ENCODE measurements around the gene AP4B1. TPM values are rescaled to one million over a fixed set of nuclear protein-coding genes. Genes with fewer than 3 reads are reported as not detected.

AP4B1 gene
- total and polyA plus RNA-seq, 2 experiments from 2014 or later: 11.8 to 12.9 TPM

GRCh38 chr1:113893267-113893666 is 11.3 kb downstream of the AP4B1 start:
- no peak overlapping the region for H3K4me3 ChIP-seq
- H3K9ac ChIP-seq: no peak overlapping the region
- H4K20me1 ChIP-seq (ENCODE audit: insufficient read depth): no peaks in the 10 kb centered on the region
- H3K4me1 ChIP-seq (ENCODE audit: insufficient read depth): no peaks in the 10 kb centered on the region
- peaks cover 16% of the 10 kb centered on the region; the same call in 1 of the 2 replicates for H3K36me3 ChIP-seq (ENCODE audit: low read depth)
- H3K79me2 ChIP-seq (ENCODE audit: insufficient read depth): no peaks in the 10 kb centered on the region
- H3F3A ChIP-seq (ENCODE audit: insufficient read depth): peaks cover 10% of the 10 kb centered on the region; the same call in 1 of the 2 replicates
- no peak for DNase-seq
- H2AFZ ChIP-seq: no peak overlapping the region
- H3K4me2 ChIP-seq (ENCODE audit: unreplicated experiment): no peak overlapping the region
- H3K27me3 ChIP-seq (replicated peaks; ENCODE audit: insufficient read depth): no peaks in the 10 kb centered on the region
- H3K27ac ChIP-seq: no peak overlapping the region
- in situ Hi-C loops (cut with MboI): no loop called here
- TF ChIP-seq EZH2 (IDR thresholded peaks at IDR 0.05; ENCODE audit: insufficient read depth, poor library complexity, severe bottlenecking): no peak
- TF ChIP-seq EZH2phosphoT487 (IDR thresholded peaks at IDR 0.05; ENCODE audit: insufficient read depth, low read depth): no peak
- WGBS, 2 experiments (ENCODE audit: low coverage in 1 of 2, low lambda C conversion rate in 2 of 2, missing lambda C conversion rate in 2 of 2): 96 to 100% methylated on average over 3 of the region's 3 CpGs
- no peaks in the 10 kb centered on the region for H3K9me2 ChIP-seq (ENCODE audit: insufficient read depth)
- no peaks in the 10 kb centered on the region for H3K9me3 ChIP-seq (ENCODE audit: low read depth)

- no peak for DNase-seq
- Histone ChIP-seq H4K20me1 (ENCODE audit: insufficient read depth) (no peaks in the 10 kb centered on the region), H3K9ac (no peak overlapping the region), H3K36me3 (ENCODE audit: low read depth) (0 out of 2 replicates have a peak, but pooled peaks cover 1% of the 10 kb centered on the region), H3F3A (ENCODE audit: insufficient read depth) (peaks cover 10% of the 10 kb centered on the region; the same call in 1 of the 2 replicates), H3K9me3 (ENCODE audit: low read depth) (no peaks in the 10 kb centered on the region), H3K79me2 (ENCODE audit: insufficient read depth) (no peaks in the 10 kb centered on the region), H3K27me3 (replicated peaks; ENCODE audit: insufficient read depth) (no peaks in the 10 kb centered on the region), H3K4me1 (ENCODE audit: insufficient read depth) (no peaks in the 10 kb centered on the region), H3K4me2 (ENCODE audit: unreplicated experiment) (no peak overlapping the region), H3K27ac (no peak overlapping the region), H3K9me2 (ENCODE audit: insufficient read depth) (no peaks in the 10 kb centered on the region), H2AFZ (no peak overlapping the region), H3K4me3 (no peak overlapping the region)
- TF ChIP-seq EZH2phosphoT487 (IDR thresholded peaks at IDR 0.05; ENCODE audit: insufficient read depth, low read depth) (no peak), EZH2 (IDR thresholded peaks at IDR 0.05; ENCODE audit: insufficient read depth, poor library complexity, severe bottlenecking) (no peak)
- in situ Hi-C loops (cut with MboI): no loop called here
- WGBS, 2 experiments (ENCODE audit: low coverage in 1 of 2, low lambda C conversion rate in 2 of 2, missing lambda C conversion rate in 2 of 2): 90 to 91% methylated on average over 11 of the region's 11 CpGs
Measured at GRCh38 chr1:113891631-113892220, 12.9 kb downstream of the AP4B1 start.

- Histone ChIP-seq H3F3A (ENCODE audit: insufficient read depth) (peaks cover 10% of the 10 kb centered on the region; the same call in 1 of the 2 replicates), H3K36me3 (ENCODE audit: low read depth) (no peaks in the 10 kb centered on the region), H4K20me1 (ENCODE audit: insufficient read depth) (no peaks in the 10 kb centered on the region), H2AFZ (no peak overlapping the region), H3K27ac (no peak overlapping the region), H3K9ac (no peak overlapping the region), H3K4me1 (ENCODE audit: insufficient read depth) (no peaks in the 10 kb centered on the region), H3K4me2 (ENCODE audit: unreplicated experiment) (no peak overlapping the region), H3K9me2 (ENCODE audit: insufficient read depth) (no peaks in the 10 kb centered on the region), H3K9me3 (ENCODE audit: low read depth) (no peaks in the 10 kb centered on the region), H3K79me2 (ENCODE audit: insufficient read depth) (no peaks in the 10 kb centered on the region), H3K27me3 (replicated peaks; ENCODE audit: insufficient read depth) (no peaks in the 10 kb centered on the region), H3K4me3 (no peak overlapping the region)
- 64 to 67% methylated on average over 2 of the region's 2 CpGs for WGBS, 2 experiments (ENCODE audit: low coverage in 1 of 2, low lambda C conversion rate in 2 of 2, missing lambda C conversion rate in 2 of 2)
- no peak for DNase-seq
- in situ Hi-C loops (cut with MboI): no loop called here
- no peak for TF ChIP-seq EZH2phosphoT487 (IDR thresholded peaks at IDR 0.05; ENCODE audit: insufficient read depth, low read depth)
- TF ChIP-seq EZH2 (IDR thresholded peaks at IDR 0.05; ENCODE audit: insufficient read depth, poor library complexity, severe bottlenecking): no peak
Measured at GRCh38 chr1:113890816-113891215, 13.8 kb downstream of the AP4B1 start.

GRCh38 chr1:113887402-113888175 is 17.0 kb downstream of the AP4B1 start, which contains the start of gene BCL2L15:
TSS of gene BCL2L15 (minus strand) at chr1:113887581. CDS start at chr1:113887375, 206 bp downstream.
- WGBS, 2 experiments (ENCODE audit: low coverage in 1 of 2, low lambda C conversion rate in 2 of 2, missing lambda C conversion rate in 2 of 2): 86 to 88% methylated on average over 6 of the region's 6 CpGs
- no peak within 1 kb of the TSS for H2AFZ ChIP-seq
- DNase-seq: no peak
- no peaks in the 10 kb centered on the region for H3K9me2 ChIP-seq (ENCODE audit: insufficient read depth)
- H3K4me1 ChIP-seq (ENCODE audit: insufficient read depth): no peaks in the 10 kb centered on the region
- no peak within 1 kb of the TSS for H3K9ac ChIP-seq
- TF ChIP-seq EZH2phosphoT487 (IDR thresholded peaks at IDR 0.05; ENCODE audit: insufficient read depth, low read depth) (no peak), EZH2 (IDR thresholded peaks at IDR 0.05; ENCODE audit: insufficient read depth, poor library complexity, severe bottlenecking) (no peak)
- no peak within 1 kb of the TSS for H3K4me3 ChIP-seq
- in situ Hi-C loops (cut with MboI): no loop called here
- no peaks in the 10 kb centered on the region for H3K9me3 ChIP-seq (ENCODE audit: low read depth)
- H3K27ac ChIP-seq: no peak within 1 kb of the TSS
- no peaks in the 10 kb centered on the region for H3K79me2 ChIP-seq (ENCODE audit: insufficient read depth)
- H4K20me1 ChIP-seq (ENCODE audit: insufficient read depth): no peaks in the 10 kb centered on the region
- H3K27me3 ChIP-seq (replicated peaks; ENCODE audit: insufficient read depth): no peaks in the 10 kb centered on the region
- no peak within 1 kb of the TSS for H3K4me2 ChIP-seq (ENCODE audit: unreplicated experiment)
- no peaks in the 10 kb centered on the region for H3K36me3 ChIP-seq (ENCODE audit: low read depth)
- H3F3A ChIP-seq (ENCODE audit: insufficient read depth): no peaks in the 10 kb centered on the region
